ENCODE data around the gene INAFM2. TPM values are rescaled to one million over a fixed set of nuclear protein-coding genes. Genes with fewer than 3 reads are reported as not detected.

INAFM2 gene
- total RNA-seq, 1 donor from 2014 or later = 55.6 TPM

- ATAC-seq = no peak
- intact Hi-C loops (cut with DNase I) = no loop called here
- no peak for DNase-seq (ENCODE audit: missing footprints)
Observed at GRCh38 chr15:40347559-40348473, 24.3 kb downstream of the INAFM2 start.

- no peak for ATAC-seq
- intact Hi-C loops (cut with DNase I) = no loop called here
- DNase-seq (ENCODE audit: missing footprints) = no peak
Observed at GRCh38 chr15:40348474-40348870, 25.0 kb downstream of the INAFM2 start.

- ATAC-seq (no peak), DNase-seq (ENCODE audit: missing footprints) (no peak)
- intact Hi-C loops (cut with DNase I) = no loop called here
Observed at GRCh38 chr15:40349163-40349562, 25.7 kb downstream of the INAFM2 start.

GRCh38 chr15:40352281-40352901 lies 28.9 kb downstream of the INAFM2 start:
- DNase-seq (ENCODE audit: missing footprints) = no peak
- ATAC-seq = no peak
- intact Hi-C loops (cut with DNase I) = no loop called here

- no peak for DNase-seq (ENCODE audit: missing footprints)
- intact Hi-C loops (cut with DNase I) = no loop called here
- ATAC-seq = no peak
Observed at GRCh38 chr15:40353697-40354096, 30.2 kb downstream of the INAFM2 start.

- DNase-seq (ENCODE audit: missing footprints) = no peak
- intact Hi-C loops (cut with DNase I) = no loop called here
- ATAC-seq = no peak
Observed at GRCh38 chr15:40354408-40355171, 31.1 kb downstream of the INAFM2 start.

GRCh38 chr15:40355976-40356585 lies 32.6 kb downstream of the INAFM2 start:
- ATAC-seq (no peak), DNase-seq (ENCODE audit: missing footprints) (no peak)
- intact Hi-C loops (cut with DNase I) = no loop called here

GRCh38 chr15:40357246-40357645 lies 33.8 kb downstream of the INAFM2 start:
- no peak for DNase-seq (ENCODE audit: missing footprints)
- ATAC-seq = no peak
- intact Hi-C loops (cut with DNase I) = no loop called here

GRCh38 chr15:40357723-40358470 lies 34.4 kb downstream of the INAFM2 start, which contains the start of gene DISP2:
Gene DISP2, plus strand, starts transcription at chr15:40358219. Its CDS starts 103 bp downstream, at chr15:40358322.
- ATAC-seq = peak; percentile 86
- intact Hi-C loops (cut with DNase I) = no loop called here
- peak; percentile 93 for DNase-seq (ENCODE audit: missing footprints)

GRCh38 chr15:40358471-40359353 lies 35.2 kb downstream of the INAFM2 start:
- ATAC-seq (peak; percentile 31), DNase-seq (ENCODE audit: missing footprints) (no peak)
- intact Hi-C loops (cut with DNase I) = no loop called here

- intact Hi-C loops (cut with DNase I) = no loop called here
- no peak for DNase-seq (ENCODE audit: missing footprints)
- no peak for ATAC-seq
Observed at GRCh38 chr15:40360015-40360414, 36.5 kb downstream of the INAFM2 start.

- intact Hi-C loops (cut with DNase I) = no loop called here
- DNase-seq (ENCODE audit: missing footprints) = no peak
- no peak for ATAC-seq
Observed at GRCh38 chr15:40361640-40362039, 38.1 kb downstream of the INAFM2 start.

- ATAC-seq (no peak), DNase-seq (ENCODE audit: missing footprints) (no peak)
- intact Hi-C loops (cut with DNase I) = no loop called here
Observed at GRCh38 chr15:40363611-40364010, 40.1 kb downstream of the INAFM2 start.

GRCh38 chr15:40364251-40364650 lies 40.8 kb downstream of the INAFM2 start:
- no peak for ATAC-seq
- DNase-seq (ENCODE audit: missing footprints) = no peak
- intact Hi-C loops (cut with DNase I) = no loop called here

- intact Hi-C loops (cut with DNase I) = loop anchor here (5.0 kb wide), 1 partner anchor 42 kb away; the partner anchor contains the start of gene IVD
- DNase-seq (ENCODE audit: missing footprints) (no peak), ATAC-seq (no peak)
Observed at GRCh38 chr15:40365016-40365415, 41.5 kb downstream of the INAFM2 start.

- intact Hi-C loops (cut with DNase I) = loop anchor here (2.0 to 5.0 kb wide), 3 partner anchors 27 to 55 kb away; partner anchors contain the start of gene IVD
- no peak for ATAC-seq
Observed at GRCh38 chr15:40365624-40366456, 42.3 kb downstream of the INAFM2 start.

More at GRCh38 chr15:40365624-40366456, 42.3 kb downstream of the INAFM2 start:
- no peak for DNase-seq (ENCODE audit: missing footprints)
